HG03066 (cell line): ENCODE data around the gene FUZ.

Experiments used
- ATAC-seq: cut with Tn5 transposase; IDR thresholded peaks from one replicate; pipeline ENCODE4 v1.9.1; 2021; ENCODE audit warnings: low read depth; ENCODE audit not compliant: unreplicated experiment

The FUZ gene, protein sequence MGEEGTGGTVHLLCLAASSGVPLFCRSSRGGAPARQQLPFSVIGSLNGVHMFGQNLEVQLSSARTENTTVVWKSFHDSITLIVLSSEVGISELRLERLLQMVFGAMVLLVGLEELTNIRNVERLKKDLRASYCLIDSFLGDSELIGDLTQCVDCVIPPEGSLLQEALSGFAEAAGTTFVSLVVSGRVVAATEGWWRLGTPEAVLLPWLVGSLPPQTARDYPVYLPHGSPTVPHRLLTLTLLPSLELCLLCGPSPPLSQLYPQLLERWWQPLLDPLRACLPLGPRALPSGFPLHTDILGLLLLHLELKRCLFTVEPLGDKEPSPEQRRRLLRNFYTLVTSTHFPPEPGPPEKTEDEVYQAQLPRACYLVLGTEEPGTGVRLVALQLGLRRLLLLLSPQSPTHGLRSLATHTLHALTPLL

GRCh38 chr19:49812997-49813861, at the start of gene FUZ:
TSS of gene FUZ (minus strand) at chr19:49813292. CDS start at chr19:49813106, 186 bp downstream.
- no peak for ATAC-seq

- ATAC-seq = no peak
Measured at GRCh38 chr19:49862391-49863253, 49.5 kb upstream of the FUZ start.

- ATAC-seq = no peak
Measured at GRCh38 chr19:49861541-49862378, 48.7 kb upstream of the FUZ start.

DNA sequence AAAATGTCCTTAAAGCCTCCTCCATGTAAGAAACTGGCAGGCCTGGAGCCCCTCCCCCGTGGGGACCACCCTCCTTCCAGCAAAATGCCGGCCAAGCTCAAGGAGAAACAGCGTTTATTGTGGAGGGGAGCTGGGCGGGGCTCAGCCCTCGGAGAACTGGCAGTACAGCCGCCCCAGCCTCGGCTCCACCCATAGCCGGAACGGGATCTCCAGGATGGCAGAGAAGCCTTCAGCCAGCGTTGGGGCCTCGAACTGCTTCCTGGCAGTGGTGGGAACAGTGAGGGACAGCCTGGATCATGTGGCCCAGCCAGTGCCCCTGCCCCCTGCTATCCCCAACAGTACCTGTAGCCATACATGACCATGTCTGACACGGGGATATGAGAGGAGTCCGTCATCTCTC, 48.0 kb upstream of the FUZ start:
- ATAC-seq = no peak

- ATAC-seq = no peak
Measured at GRCh38 chr19:49860336-49861102, 47.4 kb upstream of the FUZ start.

- no peak for ATAC-seq
Measured at GRCh38 chr19:49859682-49860335, 46.7 kb upstream of the FUZ start.

DNA sequence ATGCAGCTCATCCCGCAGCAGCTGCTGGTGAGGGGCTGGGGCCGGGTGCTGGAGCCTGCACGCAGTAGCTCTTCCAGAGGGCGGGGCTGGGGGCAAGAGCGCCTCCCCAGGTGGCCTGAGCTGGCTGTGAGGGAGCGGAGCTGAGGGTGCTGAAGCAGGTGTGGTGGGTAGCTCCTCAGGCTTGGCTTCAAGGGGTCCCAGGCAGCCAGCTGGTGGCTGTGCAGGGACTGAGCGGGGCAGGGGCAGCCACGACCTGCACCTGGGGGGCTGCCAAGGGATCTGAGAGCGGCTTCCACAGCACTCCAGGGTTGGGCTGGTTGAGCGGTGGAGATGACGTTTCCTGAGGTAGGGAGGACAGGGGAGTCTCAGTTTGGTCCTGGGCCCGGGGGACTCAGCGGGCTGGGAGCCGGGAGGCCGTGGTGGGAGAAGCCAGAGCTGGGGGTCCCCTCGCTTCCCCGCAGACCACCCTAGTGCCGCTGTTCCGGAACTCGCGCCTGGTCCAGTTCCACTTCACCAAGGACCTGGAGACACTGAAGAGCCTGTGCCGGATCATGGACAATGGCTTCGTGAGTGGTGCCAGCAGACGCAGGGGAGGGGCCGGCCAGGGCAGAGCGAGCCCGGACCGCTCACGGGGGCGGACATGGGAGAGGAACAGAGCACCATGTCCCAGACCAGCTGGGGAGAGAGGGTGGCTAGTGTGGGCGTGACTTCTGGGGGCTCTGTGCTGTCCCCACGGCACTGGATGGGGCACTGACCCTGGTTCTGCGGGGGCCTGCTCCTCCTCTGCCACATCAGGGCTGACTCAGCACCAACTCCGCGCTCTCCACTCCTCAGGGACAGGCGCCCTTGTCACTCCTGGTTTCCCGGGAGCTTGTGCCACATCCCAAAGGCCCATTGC, 45.2 kb upstream of the FUZ start:
- no peak for ATAC-seq

GRCh38 chr19:49857838-49858087, 44.7 kb upstream of the FUZ start:
- no peak for ATAC-seq

DNA sequence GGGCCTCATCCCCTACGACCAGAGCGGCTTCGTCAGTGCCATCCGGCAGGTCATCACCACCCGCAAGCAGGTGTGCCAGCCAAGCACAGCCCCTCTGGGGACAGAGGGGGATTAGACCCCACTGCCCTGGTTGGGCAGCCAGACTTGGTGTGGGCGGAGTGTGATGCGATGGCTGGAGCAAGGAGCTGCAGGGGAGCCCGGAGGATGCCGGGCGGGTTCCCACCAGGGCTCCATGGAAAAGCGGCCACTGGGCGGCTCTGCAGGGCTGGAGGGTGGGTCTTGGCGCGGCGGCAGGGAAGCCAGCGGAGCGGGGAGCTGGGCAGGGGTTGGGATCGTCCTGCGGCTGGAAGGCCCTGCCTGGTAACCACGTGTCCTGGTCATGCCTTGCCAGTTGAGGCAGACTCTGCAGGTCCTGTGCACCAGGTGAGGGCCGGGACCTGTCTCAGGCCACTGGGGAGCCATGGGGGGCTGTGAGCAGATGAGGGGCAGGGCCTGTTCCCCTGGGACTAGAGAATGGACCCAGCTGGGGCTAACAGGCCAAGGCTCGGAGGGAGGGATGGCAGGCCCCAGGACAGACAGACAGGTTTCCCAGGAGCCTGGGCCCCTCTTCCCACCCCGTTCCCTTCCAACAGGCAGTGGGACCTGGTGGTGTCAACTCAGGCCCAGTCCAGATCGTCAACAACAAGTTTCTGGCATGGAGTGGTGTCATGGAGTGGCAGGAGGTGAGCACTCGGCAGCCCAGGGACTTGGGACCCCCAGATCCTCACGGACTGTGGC, 44.2 kb upstream of the FUZ start:
- ATAC-seq = no peak

GRCh38 chr19:49856574-49857021, 43.5 kb upstream of the FUZ start:
- no peak for ATAC-seq

DNA sequence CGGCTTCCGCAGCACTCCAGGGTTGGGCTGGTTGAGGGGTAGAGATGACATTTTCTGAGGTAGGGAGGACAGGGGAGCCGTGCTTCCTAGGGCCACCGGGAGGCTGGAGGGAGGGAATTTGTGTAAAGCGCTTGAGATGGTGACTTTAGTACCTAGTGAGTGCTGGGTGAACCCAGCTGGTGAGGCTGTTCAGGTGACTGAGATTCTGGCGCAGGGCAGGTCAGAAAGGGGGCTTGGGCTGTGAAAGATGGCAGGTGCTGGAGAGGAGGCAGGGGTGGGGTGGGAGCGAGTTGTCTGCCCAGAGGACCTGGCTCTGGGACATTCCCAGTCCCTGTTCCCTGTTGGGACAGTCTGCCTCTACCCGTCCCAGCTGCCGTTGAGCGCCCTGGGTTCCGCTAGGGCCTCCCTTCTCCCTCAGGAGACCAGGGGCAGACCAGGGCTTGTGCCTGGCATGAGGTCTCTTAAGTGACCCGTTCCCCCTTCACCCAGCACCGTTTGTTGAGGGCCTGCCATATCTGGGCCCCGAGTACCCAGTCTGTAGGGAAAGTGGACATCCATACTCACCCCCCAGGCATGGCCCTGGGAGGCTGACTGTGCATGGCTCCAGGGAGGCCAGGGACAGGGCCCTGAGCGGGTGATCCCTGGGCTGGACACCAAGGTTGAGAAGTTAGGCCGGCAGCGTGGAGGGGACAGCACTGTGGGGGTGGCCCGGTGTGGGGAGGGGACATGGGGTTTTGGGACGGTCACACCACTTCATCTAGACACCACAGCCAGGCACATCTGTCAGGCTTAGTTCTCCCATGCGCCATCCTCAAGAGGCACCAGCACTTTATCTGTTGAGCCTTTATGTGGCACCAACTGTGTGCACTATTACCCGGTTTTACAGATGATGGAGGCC, 42.8 kb upstream of the FUZ start:
- no peak for ATAC-seq

DNA sequence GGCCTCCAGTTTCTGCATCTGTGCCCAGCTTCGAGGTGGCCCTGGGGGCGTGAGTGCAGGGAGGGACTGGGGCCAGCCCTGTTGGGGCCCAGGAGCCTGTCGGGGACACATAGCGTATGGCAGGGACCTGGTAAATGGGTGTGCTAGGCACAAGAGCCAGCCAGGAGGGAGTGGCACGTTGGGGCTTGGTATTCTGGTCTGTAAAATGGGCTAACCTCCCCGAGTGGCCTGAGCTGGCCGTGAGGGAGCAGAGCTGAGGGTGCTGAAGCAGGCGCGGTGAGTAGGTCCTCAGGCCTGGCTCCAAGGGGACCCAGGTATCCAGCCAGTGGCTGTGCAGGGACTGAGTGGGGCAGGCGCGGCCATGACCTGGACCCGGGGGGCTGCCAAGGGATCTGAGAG, 42.2 kb upstream of the FUZ start:
- ATAC-seq = no peak

- ATAC-seq = no peak
Measured at GRCh38 chr19:49854378-49855263, 41.5 kb upstream of the FUZ start.

DNA sequence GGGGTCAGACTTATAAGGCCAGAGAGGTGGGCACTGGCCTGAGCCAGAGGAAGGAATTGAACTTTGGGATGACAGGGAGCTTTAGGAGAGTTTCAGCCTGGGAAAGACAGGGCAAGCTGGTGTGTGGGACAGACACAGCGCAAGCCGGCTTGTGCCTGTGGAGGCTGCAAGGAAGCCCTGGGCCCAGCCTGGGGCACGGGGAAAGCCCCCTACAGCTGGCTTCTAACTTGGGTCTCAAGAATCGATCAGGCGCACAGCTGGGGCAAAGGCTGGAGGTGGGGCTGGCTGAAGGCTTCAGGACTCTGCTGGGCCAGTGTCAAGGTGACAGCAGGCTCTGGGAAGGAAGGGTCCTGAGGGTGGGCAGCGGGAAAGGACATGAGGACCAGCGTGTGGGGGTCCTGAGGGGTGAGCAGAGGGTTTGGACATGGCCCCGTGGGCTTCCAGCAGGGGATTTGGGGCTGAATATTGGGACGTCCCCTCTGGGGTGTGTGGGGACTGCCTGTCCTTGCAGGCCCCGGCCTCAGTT, 40.8 kb upstream of the FUZ start:
- no peak for ATAC-seq

- no peak for ATAC-seq
Measured at GRCh38 chr19:49852631-49853126, 39.6 kb upstream of the FUZ start.
